Measurements from ENCODE around the gene TAP2.
"Not testable (repeated sequence)": the region's sequence is repeated elsewhere in the genome, so short reads cannot be mapped to it uniquely, and the experiment has no call there.

Gene TAP2

DNA sequence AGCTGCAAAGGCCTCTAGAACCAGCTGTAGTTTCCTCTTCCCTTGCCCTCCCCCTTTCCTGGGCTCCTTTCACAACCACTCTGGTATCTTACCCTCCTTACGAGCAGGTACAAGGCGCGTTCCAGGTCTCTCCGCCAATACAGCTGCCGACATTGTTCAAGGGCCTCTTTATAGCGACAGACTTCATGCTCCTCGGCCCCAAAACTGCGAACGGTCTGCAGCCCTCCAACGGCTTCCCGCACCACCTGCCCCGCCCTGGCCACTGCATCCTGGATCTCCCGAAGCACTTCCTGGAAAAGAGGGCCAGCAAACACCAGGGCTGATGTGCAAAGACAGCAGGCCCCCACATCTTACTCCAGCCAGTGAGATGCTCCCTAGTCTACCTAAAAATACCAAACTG is 6.0 kb downstream of the TAP2 start:
- DNase-seq, result no peak

GRCh38 chr6:32830936-32831335 is 7.6 kb downstream of the TAP2 start:
- DNase-seq, result no peak

- no peak for DNase-seq
These were observed 8.5 kb downstream of the TAP2 start for GRCh38 chr6:32830017-32830416.

DNA sequence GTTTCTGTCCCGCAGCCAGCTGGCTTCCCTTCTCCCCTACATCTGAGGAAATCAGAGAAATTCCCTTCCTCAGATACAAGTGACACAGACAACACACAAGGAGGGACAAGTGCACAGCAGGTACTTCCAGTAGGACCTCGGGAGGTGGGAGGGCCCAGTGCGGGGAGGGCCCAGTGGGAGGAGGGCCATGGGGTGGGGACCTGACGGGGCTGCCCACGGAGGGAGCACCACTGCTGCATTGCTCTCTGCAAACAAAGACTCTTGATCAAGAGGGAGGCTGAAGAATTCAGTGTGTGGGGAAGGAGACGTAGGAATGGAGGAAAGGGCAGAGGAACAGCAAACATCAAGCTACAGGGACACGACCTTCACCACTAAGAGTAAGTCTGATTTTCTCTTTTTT is 9.0 kb downstream of the TAP2 start:
- DNase-seq, result no peak

DNA sequence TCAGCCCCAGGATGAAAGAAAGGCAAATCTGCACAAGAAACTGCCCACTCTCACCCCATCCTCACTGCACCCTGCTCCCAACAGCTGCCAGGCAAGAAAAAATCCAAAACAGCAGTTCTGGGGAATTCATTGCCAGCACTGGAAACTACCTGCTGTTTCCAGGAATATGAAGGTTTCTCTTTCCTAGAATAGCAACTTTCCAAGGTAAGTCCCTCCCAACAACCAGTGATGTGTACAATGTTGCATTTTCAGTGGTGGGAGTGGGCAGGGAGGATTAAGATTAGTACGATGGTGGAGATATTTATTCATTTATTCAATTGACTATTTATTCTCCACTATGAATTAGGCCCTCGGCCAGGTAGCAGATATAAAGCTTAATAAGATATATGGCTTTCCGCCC is 11.5 kb downstream of the TAP2 start:
- no peak for DNase-seq

DNA sequence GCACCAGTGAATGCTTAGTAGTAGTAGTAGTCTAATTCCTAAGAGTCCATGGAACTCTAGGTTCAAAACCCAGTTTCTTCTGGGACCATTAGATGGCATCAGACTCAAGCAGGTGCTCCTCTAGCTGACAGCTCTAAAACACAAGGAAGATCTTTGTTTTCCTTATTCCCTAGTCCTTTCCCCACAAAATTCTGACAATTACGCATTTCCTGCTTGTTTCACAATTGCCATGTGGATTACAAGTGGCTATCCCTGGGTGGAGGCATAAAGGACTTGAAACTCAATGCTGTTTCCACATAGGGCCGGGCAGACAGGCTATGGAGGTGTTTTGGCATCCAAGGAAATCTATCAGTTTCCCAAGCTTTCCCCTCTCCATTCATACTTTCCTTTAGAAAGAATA is 12.6 kb downstream of the TAP2 start:
- peak; percentile 38 for DNase-seq

- no peak for DNase-seq
These were observed 18.8 kb downstream of the TAP2 start for GRCh38 chr6:32819729-32820128.

- no peak for DNase-seq
These were observed 19.7 kb downstream of the TAP2 start for GRCh38 chr6:32818867-32819266.

GRCh38 chr6:32816746-32817204 is 21.8 kb downstream of the TAP2 start, which contains the start of gene HLA-DOB:
HLA-DOB (minus strand) TSS chr6:32817002; CDS start chr6:32816951, 51 bp downstream.
- peak; percentile 52 for DNase-seq

DNA sequence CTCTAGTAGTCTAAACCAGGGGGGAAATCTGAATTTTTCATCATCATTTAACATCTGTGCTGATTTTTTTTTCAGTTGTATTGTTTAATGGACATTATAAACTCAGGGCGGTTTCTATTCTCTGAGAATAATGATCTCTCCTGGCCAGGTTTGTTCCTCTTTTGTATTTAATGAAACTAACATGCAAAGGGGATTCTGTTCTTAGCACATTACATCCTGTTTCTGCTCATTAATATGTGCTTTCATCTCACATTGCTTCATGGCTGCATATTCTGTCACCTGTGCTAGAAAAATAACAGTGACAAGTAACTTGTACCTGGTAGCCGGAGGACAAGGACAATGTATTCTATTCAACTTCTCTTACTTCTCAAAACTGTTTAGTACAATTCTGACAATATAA is 22.5 kb downstream of the TAP2 start:
- DNase-seq, result peak; percentile 35

DNA sequence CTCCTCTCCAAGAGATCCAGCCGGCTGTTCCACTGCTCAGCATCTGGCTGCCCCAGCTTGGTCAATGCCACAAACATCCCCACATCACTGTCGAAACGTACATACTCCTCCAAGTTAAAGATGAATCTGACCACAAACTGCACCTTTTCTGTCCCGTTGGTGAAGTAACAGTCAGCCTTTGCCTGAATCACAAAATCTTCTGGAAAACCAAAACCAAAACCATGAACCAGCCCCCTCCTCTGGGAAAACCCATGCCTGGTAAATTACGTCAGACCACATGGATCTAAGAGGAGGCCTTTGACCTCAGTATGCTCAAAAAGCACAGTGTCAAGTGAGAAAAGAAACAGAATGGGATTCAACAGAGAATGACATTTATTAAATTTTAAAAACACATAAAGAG is 23.4 kb downstream of the TAP2 start:
- DNase-seq, result no peak

- DNase-seq, result no peak
These were observed 24.4 kb downstream of the TAP2 start for GRCh38 chr6:32814145-32814544.

GRCh38 chr6:32809171-32809570 is 29.4 kb downstream of the TAP2 start:
- no peak for DNase-seq

GRCh38 chr6:32807020-32807580 is 31.4 kb downstream of the TAP2 start:
- peak; percentile 21 for DNase-seq

DNA sequence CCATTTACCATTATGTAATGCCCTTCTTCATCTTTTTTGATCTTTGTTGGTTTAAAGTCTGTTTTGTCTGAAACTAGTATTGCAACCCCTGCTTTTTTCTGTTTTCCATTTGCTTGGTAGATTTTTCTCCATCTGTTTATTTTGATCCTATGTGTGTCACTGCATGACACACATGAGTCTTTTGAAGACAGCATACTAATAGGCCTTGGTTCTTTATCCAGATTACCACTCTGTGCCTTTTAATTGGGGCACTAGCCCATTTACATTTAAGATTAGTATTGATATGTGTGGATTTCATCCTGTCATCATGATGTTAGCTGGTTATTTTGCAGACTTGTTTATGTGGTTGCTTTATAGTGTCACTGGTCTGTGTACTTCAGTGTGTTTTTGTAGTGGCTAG is 33.1 kb downstream of the TAP2 start:
- not testable (repeated sequence) for DNase-seq

- peak; percentile 18 for DNase-seq
These were observed 35.1 kb downstream of the TAP2 start for GRCh38 chr6:32803416-32803815.

DNA sequence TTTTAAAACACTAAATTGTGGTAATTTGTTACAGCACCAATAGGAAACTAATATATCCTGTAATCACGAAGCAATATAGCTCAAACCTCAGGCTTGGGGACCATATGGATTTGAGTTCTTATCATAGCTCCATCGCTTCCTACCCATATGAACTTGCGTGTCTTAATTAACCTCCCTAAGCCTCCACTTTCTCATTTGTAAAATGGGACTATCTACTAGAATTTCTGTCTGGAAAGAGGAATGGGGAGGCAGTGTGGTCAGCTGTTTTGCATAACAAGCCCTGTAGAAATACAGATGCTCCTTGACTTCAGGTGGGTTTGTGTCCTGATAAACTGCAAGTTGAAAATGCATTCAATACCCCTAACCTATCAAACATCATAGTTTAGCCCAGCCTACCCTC is 38.8 kb downstream of the TAP2 start:
- no peak for DNase-seq

- peak; percentile 28 for DNase-seq
These were observed 39.4 kb downstream of the TAP2 start for GRCh38 chr6:32799168-32799567.

GRCh38 chr6:32796848-32797776 is 41.4 kb downstream of the TAP2 start:
- peak; percentile 86 for DNase-seq

DNA sequence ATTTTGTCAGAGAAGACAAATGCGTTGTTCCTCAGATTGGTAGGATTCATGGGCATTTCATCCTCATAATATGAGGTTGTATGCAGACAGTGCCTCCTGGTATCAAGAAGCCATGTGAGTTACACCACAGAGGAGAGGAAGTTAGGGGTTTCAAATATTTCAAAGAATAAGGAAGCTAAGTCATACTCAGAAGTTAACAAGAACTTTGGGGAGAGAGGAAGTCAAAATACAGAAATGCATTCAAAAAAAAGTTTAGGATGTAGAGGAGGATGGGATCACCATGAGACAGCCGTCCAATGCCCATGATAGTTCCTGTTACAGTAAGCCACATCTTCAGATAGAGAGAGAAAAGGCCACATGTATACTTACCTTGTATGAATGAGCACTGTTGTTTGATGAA is 44.0 kb downstream of the TAP2 start:
- DNase-seq, result peak; percentile 72

DNA sequence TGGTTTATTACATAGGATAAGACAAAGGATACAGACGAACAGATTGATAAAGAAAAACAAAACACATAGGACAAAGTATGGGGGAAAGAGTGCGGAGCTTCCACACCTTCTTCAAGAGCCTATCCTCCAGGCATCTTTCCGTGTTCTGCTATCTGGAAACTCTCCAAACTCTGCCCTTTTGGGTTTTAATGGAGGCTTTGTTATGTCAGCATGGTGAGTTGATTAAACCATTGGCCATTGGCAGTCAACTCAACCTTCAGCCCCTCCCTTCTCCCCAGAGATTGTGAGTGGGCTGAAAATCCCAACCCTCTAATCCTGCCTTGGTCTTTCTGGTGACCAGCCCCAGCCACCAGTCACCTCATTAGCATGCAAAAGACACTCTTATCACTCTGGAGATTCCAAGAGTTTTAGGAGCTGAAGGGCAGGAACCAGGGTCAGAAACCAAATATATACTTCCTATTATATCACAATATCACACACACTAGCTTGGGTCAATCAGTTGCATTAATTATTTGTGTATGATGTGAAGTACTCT is 45.6 kb downstream of the TAP2 start:
- DNase-seq, result no peak

DNA sequence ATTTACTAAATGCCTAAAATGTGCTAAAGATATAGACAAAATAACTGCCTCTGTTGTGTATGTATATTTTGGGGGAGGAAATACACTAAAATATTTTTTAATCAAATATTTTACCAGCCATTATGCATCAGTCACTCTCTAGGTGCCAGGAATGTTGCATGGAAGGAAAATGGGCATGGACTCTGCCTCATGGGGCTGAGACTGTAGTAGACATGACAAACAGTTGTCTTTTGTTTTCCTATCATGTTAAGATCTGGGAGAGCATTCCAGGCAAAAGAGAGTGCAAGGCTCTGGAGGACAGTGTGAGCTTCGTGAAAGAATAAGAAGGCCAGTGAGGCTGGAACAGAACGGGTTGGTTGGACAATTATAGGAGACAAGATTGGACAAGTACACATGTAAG is 48.2 kb downstream of the TAP2 start:
- DNase-seq, result no peak
